ENCODE results near the gene OTUD7B. TPM values are rescaled to one million over a fixed set of nuclear protein-coding genes. Genes with fewer than 3 reads are reported as not detected.

The OTUD7B gene
- total RNA-seq, 2 experiments from 2014 or later: 16.1 to 17.3 TPM

GRCh38 chr1:149933208-149933607 is 77.3 kb downstream of the OTUD7B start:
- ChIA-PET CTCF (interaction anchor here (1.7 kb wide), 1 partner anchor 29 kb away, joined by 5 read pairs; no protein-coding TSS in a partner anchor), POLR2A (interaction anchor here (1.3 to 7.2 kb wide), 2 partner anchors 33 to 46 kb away, joined by 3 to 62 read pairs; a partner anchor contains a TSS)
- intact Hi-C loops (cut with micrococcal nuclease): no loop called here
- Mint-ChIP-seq H3K4me3 (no peak overlapping the region), H3K27me3 (no peaks in the 10 kb centered on the region), H3K27ac (no peak overlapping the region), H3K36me3 (ENCODE audit: low read depth) (no peaks in the 10 kb centered on the region), H3K4me1 (ENCODE audit: low read depth) (peaks cover 26% of the 10 kb centered on the region), H3K9me3 (no peaks in the 10 kb centered on the region)
- DNase-seq: no peak
- no peak for ATAC-seq
- no peak for TF ChIP-seq CTCF (IDR thresholded peaks at IDR 0.05)

- ATAC-seq: no peak
- POLR2A ChIA-PET: interaction anchor here (1.3 to 7.2 kb wide), 2 partner anchors 32 to 45 kb away, joined by 3 to 62 read pairs; a partner anchor contains a TSS
- H3K27me3 Mint-ChIP-seq: no peaks in the 10 kb centered on the region
- H3K36me3 Mint-ChIP-seq (ENCODE audit: low read depth): peaks cover 2% of the 10 kb centered on the region
- DNase-seq: no peak
- H3K4me3 Mint-ChIP-seq: no peak overlapping the region
- H3K9me3 Mint-ChIP-seq: no peaks in the 10 kb centered on the region
- no peak for TF ChIP-seq CTCF (IDR thresholded peaks at IDR 0.05)
- intact Hi-C loops (cut with micrococcal nuclease): no loop called here
- H3K4me1 Mint-ChIP-seq (ENCODE audit: low read depth): peaks cover 20% of the 10 kb centered on the region
- CTCF ChIA-PET: interaction anchor here (1.7 kb wide), 1 partner anchor 30 kb away, joined by 5 read pairs; no protein-coding TSS in a partner anchor
- no peak overlapping the region for H3K27ac Mint-ChIP-seq
These were observed 78.1 kb downstream of the OTUD7B start for GRCh38 chr1:149932474-149932873.

- peaks cover 17% of the 10 kb centered on the region for H3K4me1 Mint-ChIP-seq (ENCODE audit: low read depth)
- POLR2A ChIA-PET: interaction anchor here (0.6 to 7.2 kb wide), 2 partner anchors 18 to 44 kb away, joined by 3 to 62 read pairs; a partner anchor contains a TSS
- H3K4me3 Mint-ChIP-seq: no peak overlapping the region
- H3K9me3 Mint-ChIP-seq: no peaks in the 10 kb centered on the region
- H3K27me3 Mint-ChIP-seq: no peaks in the 10 kb centered on the region
- no peak for TF ChIP-seq CTCF (IDR thresholded peaks at IDR 0.05)
- intact Hi-C loops (cut with micrococcal nuclease): no loop called here
- ATAC-seq (no peak), DNase-seq (no peak)
- CTCF ChIA-PET: no interaction called here
- H3K36me3 Mint-ChIP-seq (ENCODE audit: low read depth): peaks cover 9% of the 10 kb centered on the region
- no peak overlapping the region for H3K27ac Mint-ChIP-seq
These were observed 79.2 kb downstream of the OTUD7B start for GRCh38 chr1:149931212-149931790.

- Mint-ChIP-seq H3K9me3 (no peaks in the 10 kb centered on the region), H3K36me3 (ENCODE audit: low read depth) (peaks cover 23% of the 10 kb centered on the region), H3K4me3 (no peak overlapping the region), H3K27ac (no peak overlapping the region), H3K27me3 (no peaks in the 10 kb centered on the region), H3K4me1 (ENCODE audit: low read depth) (peaks cover 30% of the 10 kb centered on the region)
- CTCF ChIA-PET: no interaction called here
- DNase-seq (no peak), ATAC-seq (no peak)
- POLR2A ChIA-PET: interaction anchor here (7.2 kb wide), 1 partner anchor 43 kb away, joined by 62 read pairs; a partner anchor contains a TSS
- no peak for TF ChIP-seq CTCF (IDR thresholded peaks at IDR 0.05)
- intact Hi-C loops (cut with micrococcal nuclease): no loop called here
These were observed 80.7 kb downstream of the OTUD7B start for GRCh38 chr1:149929856-149930255.

- intact Hi-C loops (cut with micrococcal nuclease): no loop called here
- ATAC-seq: no peak
- peak overlapping the region; percentile 94 for H3K27ac Mint-ChIP-seq
- ChIA-PET POLR2A (interaction anchor here (0.7 to 7.2 kb wide), 12 partner anchors 9 to 233 kb away, joined by 3 to 62 read pairs (median 4); a partner anchor contains a TSS), CTCF (interaction anchor here (0.9 kb wide), 1 partner anchor 40 kb away, joined by 4 read pairs; no protein-coding TSS in a partner anchor)
- H3K36me3 Mint-ChIP-seq (ENCODE audit: low read depth): peaks cover 36% of the 10 kb centered on the region
- H3K4me3 Mint-ChIP-seq: peak overlapping the region; percentile 99
- no peak for DNase-seq
- H3K9me3 Mint-ChIP-seq: no peaks in the 10 kb centered on the region
- H3K4me1 Mint-ChIP-seq (ENCODE audit: low read depth): peaks cover 35% of the 10 kb centered on the region
- no peak for TF ChIP-seq CTCF (IDR thresholded peaks at IDR 0.05)
- H3K27me3 Mint-ChIP-seq: no peaks in the 10 kb centered on the region
These were observed 82.2 kb downstream of the OTUD7B start for GRCh38 chr1:149928401-149928724.

All from activated CD8-positive, alpha-beta T cell treated with anti-CD3 and anti-CD28 coated beads for 36 hours (primary cell).